ENCODE results near the gene TSSC4. TPM values are rescaled to one million over a fixed set of nuclear protein-coding genes. Genes with fewer than 3 reads are reported as not detected.

The TSSC4 gene
- total and polyA plus RNA-seq, 2 of the 13 experiments (the other 11 are each of a cell fraction or from before 2014, with no cell fraction given): 16.2 to 58.6 TPM

DNA sequence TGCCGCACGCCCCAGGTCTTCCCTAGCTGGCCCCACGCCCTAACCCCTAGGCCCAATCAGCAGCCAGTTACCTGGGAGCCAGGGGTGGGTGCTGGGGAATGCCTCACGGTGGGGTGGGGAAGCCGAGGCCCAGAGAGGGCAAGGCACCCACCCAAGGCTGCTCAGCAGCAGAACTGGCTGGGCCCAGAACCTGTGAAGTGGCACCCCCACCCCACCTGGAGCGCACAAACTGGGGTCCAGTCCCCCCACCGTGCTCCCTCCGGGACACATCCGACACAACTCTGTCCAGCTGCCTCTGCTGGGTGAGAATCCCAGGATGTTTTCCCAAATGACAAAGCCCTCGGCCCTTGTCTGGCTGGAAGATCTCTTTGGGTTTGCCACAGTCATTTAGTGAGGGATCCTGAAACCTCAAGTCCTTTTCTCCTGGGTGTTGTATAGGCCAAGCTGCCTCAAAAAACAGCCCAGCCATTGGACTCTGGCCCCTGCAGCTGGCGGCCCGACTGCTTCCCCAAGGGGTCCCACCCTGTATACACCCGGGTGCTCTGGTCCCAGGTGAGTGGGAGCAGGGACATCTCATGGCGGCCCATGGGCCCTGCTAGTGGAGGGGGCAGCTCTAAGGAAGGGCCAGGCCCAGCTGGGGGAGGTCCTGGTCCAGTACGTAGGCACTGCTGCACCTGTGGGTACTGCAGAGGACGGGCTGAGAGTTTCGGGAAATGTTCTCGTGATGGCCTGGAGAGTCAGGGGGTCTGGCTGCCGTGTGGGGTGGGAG is 20.9 kb downstream of the TSSC4 start:
- no peak overlapping the region for H3K27ac ChIP-seq (ENCODE audit: extremely low read length, insufficient read depth, low read length)
- no peak for DNase-seq (ENCODE audit: low spot score)
- H3K36me3 ChIP-seq (replicated peaks in 1 of 2; ENCODE audit: control insufficient read depth in 1 of 2, insufficient read depth in 2 of 2, low read length in 2 of 2): no peaks in the 10 kb centered on the region
- H3K4me2 ChIP-seq (ENCODE audit: low read depth, low read length): peak overlapping the region; percentile 83
- H3K9me3 ChIP-seq (ENCODE audit: low read length): no peaks in the 10 kb centered on the region
- no peaks in the 10 kb centered on the region for H3K79me2 ChIP-seq (ENCODE audit: insufficient read depth, low read length)
- H2AFZ ChIP-seq (ENCODE audit: low read length): no peak overlapping the region
- intact Hi-C loops (cut with micrococcal nuclease; ENCODE audit: unreplicated experiment) (loop anchor here (5.0 kb wide), 1 partner anchor 224 kb away; no protein-coding TSS in a partner anchor), in situ Hi-C loops (cut with HindIII; ENCODE audit: extremely low pct_ligation_motif_present, low pct_unique_long_range_greater_than_20kb) (loop anchor here (10.0 kb wide), 1 partner anchor 273 kb away; the partner anchor contains the start of gene KCNQ1OT1)
- no peak for FAIRE-seq
- no peak overlapping the region for H3K9ac ChIP-seq (ENCODE audit: insufficient read depth, low read depth, low read length)
- no peaks in the 10 kb centered on the region for H4K20me1 ChIP-seq (ENCODE audit: insufficient read depth, low read length)
- ChIA-PET POLR2A (interaction anchor here (0.6 to 2.7 kb wide), 4 partner anchors 12 to 482 kb away, joined by 3 to 31 read pairs (median 6); partner anchors contain the start of gene TSSC4), CTCF (ENCODE audit: low intra/inter-chr PET ratio, low total read pairs) (interaction anchor here (0.8 to 3.6 kb wide), 7 partner anchors 11 to 255 kb away, joined by 3 to 87 read pairs (median 3); partner anchors contain the start of gene TSSC4)
- peaks cover 16% of the 10 kb centered on the region; the same call in 1 of the 2 replicates for H3K4me1 ChIP-seq (ENCODE audit: insufficient read depth, low read length)
- BruUV-seq (replicated peaks): no TSS peak
- ATAC-seq: no peak
- 28% methylated on average over 9 of the region's 19 CpGs for WGBS (ENCODE audit: low lambda C conversion rate)
- no peak for TF ChIP-seq ARNTL (CRISPR knock-in tag; IDR thresholded peaks at IDR 0.05)
- TF ChIP-seq ZNF773 (CRISPR knock-in tag; IDR thresholded peaks at IDR 0.05; ENCODE audit: borderline replicate concordance): no peak
- TF ChIP-seq ZNF781 (CRISPR knock-in tag; IDR thresholded peaks at IDR 0.05; ENCODE audit: borderline replicate concordance, not compliant biosample characterization): no peak
- TF ChIP-seq ZNF768 (CRISPR knock-in tag; IDR thresholded peaks at IDR 0.05): peak; percentile 81; the same call in 1 of the 2 replicates
- 0 out of 2 replicates have a peak, but pooled peaks have one; percentile 8 for TF ChIP-seq ZNF598 (CRISPR knock-in tag; IDR thresholded peaks at IDR 0.05; ENCODE audit: borderline replicate concordance)
- no peak for TF ChIP-seq ZNF841 (CRISPR knock-in tag; IDR thresholded peaks at IDR 0.05; ENCODE audit: borderline replicate concordance)
- no peak for TF ChIP-seq PCBP2 (optimal IDR thresholded peaks at IDR 0.05; ENCODE audit: low read depth, low read length, poor library complexity, severe bottlenecking)
- TF ChIP-seq, protein P1, sequence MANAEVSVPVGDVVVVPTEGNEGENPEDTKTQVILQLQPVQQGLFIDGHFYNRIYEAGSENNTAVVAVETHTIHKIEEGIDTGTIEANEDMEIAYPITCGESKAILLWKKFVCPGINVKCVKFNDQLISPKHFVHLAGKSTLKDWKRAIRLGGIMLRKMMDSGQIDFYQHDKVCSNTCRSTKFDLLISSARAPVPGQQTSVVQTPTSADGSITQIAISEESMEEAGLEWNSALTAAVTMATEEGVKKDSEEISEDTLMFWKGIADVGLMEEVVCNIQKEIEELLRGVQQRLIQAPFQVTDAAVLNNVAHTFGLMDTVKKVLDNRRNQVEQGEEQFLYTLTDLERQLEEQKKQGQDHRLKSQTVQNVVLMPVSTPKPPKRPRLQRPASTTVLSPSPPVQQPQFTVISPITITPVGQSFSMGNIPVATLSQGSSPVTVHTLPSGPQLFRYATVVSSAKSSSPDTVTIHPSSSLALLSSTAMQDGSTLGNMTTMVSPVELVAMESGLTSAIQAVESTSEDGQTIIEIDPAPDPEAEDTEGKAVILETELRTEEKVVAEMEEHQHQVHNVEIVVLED (CRISPR knock-in tag; IDR thresholded peaks at IDR 0.05; ENCODE audit: borderline replicate concordance): no peak
- no peak for TF ChIP-seq AKAP8 (CRISPR knock-in tag; IDR thresholded peaks at IDR 0.05)
- H3K27me3 ChIP-seq (ENCODE audit: control insufficient read depth in 1 of 2, insufficient read depth in 2 of 2, low read length in 2 of 2): peaks cover 12 to 43% of the 10 kb centered on the region in 2 experiments
- H3K4me3 ChIP-seq (replicated peaks in 1 of 3; ENCODE audit: insufficient read depth in 1 of 3, low read depth in 2 of 3, low read length in 3 of 3): peak overlapping the region in 1 of 3 experiments; percentile 53; a peak in 2 of 6 replicates

All from HepG2 (cell line).